Prostate gland (tissue), 2 donors: ENCODE data around the gene FAM217B. TPM values are rescaled to one million over a fixed set of nuclear protein-coding genes. Genes with fewer than 3 reads are reported as not detected.

Experiments
- DNase-seq: peaks from one replicate; pipeline ENCODE4 v3.0.0-alpha.2; 2019; ENCODE audit warnings: low spot score
- H3K27ac ChIP-seq, 2 donors: fragments of 200-600 bp; sonication (generic); 2 replicates each; pipeline ENCODE4 v1.5.1; 2017 to 2019
- H3K27me3 ChIP-seq: fragments of 200-600 bp; sonication (generic); replicated peaks from 2 replicates; pipeline ENCODE4 v1.5.1; 2019; ENCODE audit not compliant: insufficient read depth
- H3K36me3 ChIP-seq, 2 donors: fragments of 200-600 bp; sonication (generic); 1 replicate in 1 of 2; 2 replicates in 1 of 2; pipeline versions ENCODE4 v1.5.1 to v1.8.1; 2017 to 2019
- H3K4me1 ChIP-seq: fragments of 200-600 bp; sonication (generic); replicated peaks from 2 replicates; pipeline ENCODE4 v1.5.1; 2019
- H3K4me3 ChIP-seq, 2 donors: fragments of 200-600 bp; sonication (generic); 2 replicates each; pipeline ENCODE4 v1.5.1; 2017 to 2019
- H3K9me3 ChIP-seq: fragments of 200-600 bp; sonication (generic); 2 replicates; pipeline ENCODE4 v1.5.1; 2017
- POLR2A ChIP-seq: fragments of 450-650 bp; IDR thresholded peaks from one replicate; pipeline ENCODE4 v1.6.1; 2016; ENCODE audit warnings: antibody characterized with exemption, mild to moderate bottlenecking
- POLR2AphosphoS5 ChIP-seq: sonication (generic); formaldehyde crosslinking; IDR thresholded peaks from one replicate; pipeline ENCODE4 v1.6.1; 2017; ENCODE audit warnings: antibody characterized with exemption
- WGBS: methylation state at CpG from one replicate; pipeline ENCODE4 v1.1.5; 2018; 5-methylcytosine and 5-hydroxymethylcytosine counted together
- intact Hi-C: fragments of 100-400 bp; cut with DNase I; formaldehyde crosslinking; loops from one replicate; pipeline ENCODE4 v1.14.2; 2022
- total RNA-seq, 2 donors: library from RNA; depleted of rRNA; stranded (reverse); fragments of >200 nt; gene quantifications; one replicate each; pipeline ENCODE4 v1.1.0, GENCODE V29; 2016
- TF ChIP-seq, protein P1 (sequence below), 4 experiments: fragments of 200-600 bp in 2 of 4; fragments of 450-650 bp in 2 of 4; sonication (generic) in 2 of 4; IDR thresholded peaks; 1 replicate in 3 of 4; 2 replicates in 1 of 4; pipeline ENCODE4 v1.5.1; 2016 to 2019; ENCODE audit warnings: antibody characterized with exemption in 4 of 4, mild to moderate bottlenecking in 2 of 4, moderate library complexity in 2 of 4

The FAM217B gene
- total RNA-seq, 2 donors from 2014 or later = 13.7 to 18.2 TPM

DNA sequence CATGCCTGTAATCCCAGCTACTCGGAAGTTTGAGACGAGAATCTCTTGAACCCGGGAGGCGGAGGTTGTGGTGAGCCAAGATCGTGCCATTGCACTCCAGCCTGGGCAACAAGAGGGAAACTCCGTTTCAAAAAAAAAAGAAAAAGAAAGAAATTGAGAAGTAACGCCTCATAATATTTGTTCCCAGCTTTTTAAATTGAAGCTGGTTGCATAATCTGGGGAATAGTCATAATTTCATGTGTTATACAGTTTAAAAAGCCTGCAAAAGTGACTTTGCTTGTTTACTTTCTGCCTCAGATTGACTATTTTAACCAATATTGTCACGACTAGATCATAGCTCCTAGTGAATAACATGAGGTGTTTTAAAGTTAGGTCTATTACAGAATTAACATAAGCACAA, 7.2 kb downstream of the FAM217B start:
- Histone ChIP-seq H3K27me3 (no peaks in the 10 kb centered on the region), H3K4me3 (no peak overlapping the region), H3K9me3 (no peaks in the 10 kb centered on the region), H3K4me1 (peaks cover 20% of the 10 kb centered on the region), H3K27ac (no peak overlapping the region), H3K36me3 (peaks cover 0 to 6% of the 10 kb centered on the region in 2 donors)
- intact Hi-C loops = loop anchor here (10.0 kb wide), 1 partner anchor 107 kb away; no protein-coding TSS in a partner anchor
- TF ChIP-seq POLR2AphosphoS5 (no peak), POLR2A (no peak)
- TF ChIP-seq, protein P1, sequence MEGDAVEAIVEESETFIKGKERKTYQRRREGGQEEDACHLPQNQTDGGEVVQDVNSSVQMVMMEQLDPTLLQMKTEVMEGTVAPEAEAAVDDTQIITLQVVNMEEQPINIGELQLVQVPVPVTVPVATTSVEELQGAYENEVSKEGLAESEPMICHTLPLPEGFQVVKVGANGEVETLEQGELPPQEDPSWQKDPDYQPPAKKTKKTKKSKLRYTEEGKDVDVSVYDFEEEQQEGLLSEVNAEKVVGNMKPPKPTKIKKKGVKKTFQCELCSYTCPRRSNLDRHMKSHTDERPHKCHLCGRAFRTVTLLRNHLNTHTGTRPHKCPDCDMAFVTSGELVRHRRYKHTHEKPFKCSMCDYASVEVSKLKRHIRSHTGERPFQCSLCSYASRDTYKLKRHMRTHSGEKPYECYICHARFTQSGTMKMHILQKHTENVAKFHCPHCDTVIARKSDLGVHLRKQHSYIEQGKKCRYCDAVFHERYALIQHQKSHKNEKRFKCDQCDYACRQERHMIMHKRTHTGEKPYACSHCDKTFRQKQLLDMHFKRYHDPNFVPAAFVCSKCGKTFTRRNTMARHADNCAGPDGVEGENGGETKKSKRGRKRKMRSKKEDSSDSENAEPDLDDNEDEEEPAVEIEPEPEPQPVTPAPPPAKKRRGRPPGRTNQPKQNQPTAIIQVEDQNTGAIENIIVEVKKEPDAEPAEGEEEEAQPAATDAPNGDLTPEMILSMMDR (IDR thresholded peaks at IDR 0.05) = no peak
- DNase-seq = no peak
- 85% methylated on average over 8 of the region's 8 CpGs for WGBS

DNA sequence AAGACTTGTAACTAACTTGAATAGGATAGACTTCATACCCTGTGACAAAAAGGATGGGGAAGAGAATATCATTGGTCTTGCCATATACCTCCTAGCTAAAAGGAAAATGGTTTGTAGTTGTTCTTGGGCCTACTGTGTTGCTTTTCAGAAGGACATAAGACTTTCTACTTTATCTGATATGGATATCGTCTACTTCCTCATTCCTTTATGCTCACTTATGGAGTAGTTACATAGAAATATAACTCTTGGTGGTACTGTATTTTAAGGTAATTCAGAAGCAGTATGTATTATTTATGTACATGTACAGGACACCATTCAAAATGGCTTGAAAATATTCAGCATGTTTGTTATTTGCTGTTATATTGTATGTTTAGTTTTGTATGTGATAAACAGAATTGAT, 8.0 kb downstream of the FAM217B start:
- H3K27ac ChIP-seq = peak overlapping the region in 1 of 2 donors; percentile 7
- no peak overlapping the region for H3K4me3 ChIP-seq
- TF ChIP-seq POLR2AphosphoS5 (no peak), POLR2A (no peak)
- TF ChIP-seq, protein P1 (IDR thresholded peaks at IDR 0.05) = no peak
- no peaks in the 10 kb centered on the region for H3K9me3 ChIP-seq
- peaks cover 0 to 6% of the 10 kb centered on the region in 2 donors for H3K36me3 ChIP-seq
- no peak for DNase-seq
- H3K27me3 ChIP-seq = no peaks in the 10 kb centered on the region
- peaks cover 14% of the 10 kb centered on the region for H3K4me1 ChIP-seq
- 29% methylated on average over 1 of the region's 1 CpG for WGBS
- intact Hi-C loops = loop anchor here (10.0 kb wide), 1 partner anchor 107 kb away; no protein-coding TSS in a partner anchor

DNA sequence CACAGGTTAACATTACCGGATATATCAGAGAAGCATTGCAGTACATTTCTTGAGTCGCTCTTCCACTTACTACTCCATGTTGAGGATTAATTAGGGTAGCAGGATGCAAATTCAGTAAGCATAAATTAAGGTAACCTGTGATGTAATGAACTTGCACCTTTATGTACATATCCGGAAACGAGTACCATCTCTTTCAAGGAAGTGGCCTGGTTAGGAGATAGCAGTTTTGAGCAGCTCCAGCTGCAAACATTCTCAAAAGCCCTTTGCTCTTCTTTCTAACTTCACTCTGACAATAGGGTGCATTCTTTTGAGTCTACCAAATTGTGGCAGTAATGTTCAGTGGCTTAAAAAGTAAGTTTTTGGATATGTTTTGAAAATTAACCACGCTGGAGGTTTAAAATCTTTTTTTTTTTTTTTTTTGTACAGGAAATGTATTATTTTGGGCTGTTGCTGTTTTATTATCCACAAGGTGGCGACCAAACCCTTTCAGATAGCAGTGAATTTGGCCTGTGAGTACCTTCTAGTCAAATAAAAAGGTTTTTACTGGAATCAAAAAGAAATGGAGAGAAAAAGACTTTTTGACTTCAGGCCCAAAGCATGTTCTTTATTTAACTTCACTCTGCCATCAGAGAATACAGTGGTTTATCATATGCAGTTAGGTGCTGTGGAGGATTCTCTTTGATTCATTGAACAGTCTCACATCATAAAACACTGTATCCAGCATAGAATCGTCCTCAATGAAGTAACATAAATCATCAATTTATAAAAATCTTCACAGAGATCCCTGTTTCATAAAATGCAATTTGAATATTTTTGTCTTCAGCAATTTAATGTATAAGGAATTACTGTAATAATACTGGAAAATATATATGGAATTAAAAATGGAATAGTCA, 8.9 kb downstream of the FAM217B start:
- TF ChIP-seq POLR2AphosphoS5 = peak; percentile 27
- no peak for TF ChIP-seq POLR2A
- TF ChIP-seq, protein P1 (IDR thresholded peaks at IDR 0.05) = peak; percentile 14 to 72 (median 62)
- peak; percentile 34 for DNase-seq
- Histone ChIP-seq H3K4me1 (peaks cover 11% of the 10 kb centered on the region), H3K27ac (no peak overlapping the region), H3K36me3 (peaks cover 0 to 6% of the 10 kb centered on the region in 2 donors), H3K27me3 (no peaks in the 10 kb centered on the region), H3K9me3 (no peaks in the 10 kb centered on the region), H3K4me3 (no peak overlapping the region)
- 29% methylated on average over 7 of the region's 7 CpGs for WGBS
- intact Hi-C loops = loop anchor here (10.0 kb wide), 1 partner anchor 106 kb away; no protein-coding TSS in a partner anchor

DNA sequence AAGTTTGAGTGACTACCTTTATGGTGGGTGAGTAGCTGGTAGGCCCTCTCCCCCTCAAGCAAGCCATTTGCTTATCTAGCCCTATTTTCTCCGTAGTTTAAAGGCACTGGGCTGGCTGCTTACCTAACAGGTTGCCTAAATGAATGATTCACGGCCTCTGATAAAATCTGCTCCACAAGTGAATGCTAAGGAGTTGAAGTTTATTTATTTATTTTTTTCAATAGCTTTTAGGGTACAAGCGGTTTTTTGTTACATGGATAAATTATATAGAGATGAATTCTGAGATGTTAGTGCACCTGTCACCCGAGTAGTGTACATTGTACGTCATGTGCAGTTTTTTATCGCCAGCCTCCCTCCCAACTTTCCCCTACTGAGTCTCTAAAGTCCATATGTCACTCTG, 9.7 kb downstream of the FAM217B start:
- Histone ChIP-seq H3K36me3 (no peaks in the 10 kb centered on the region), H3K27me3 (no peaks in the 10 kb centered on the region), H3K9me3 (no peaks in the 10 kb centered on the region), H3K4me3 (no peak overlapping the region), H3K4me1 (peaks cover 11% of the 10 kb centered on the region), H3K27ac (no peak overlapping the region)
- intact Hi-C loops = loop anchor here (10.0 kb wide), 1 partner anchor 105 kb away; no protein-coding TSS in a partner anchor
- TF ChIP-seq POLR2A = no peak
- TF ChIP-seq, protein P1 (IDR thresholded peaks at IDR 0.05) = no peak
- DNase-seq = no peak
- 63% methylated on average over 6 of the region's 6 CpGs for WGBS
